AG04450 (cell line): ENCODE results near the gene JAGN1. TPM values are rescaled to one million over a fixed set of nuclear protein-coding genes. Genes with fewer than 3 reads are reported as not detected.

Experiments used
- CTCF ChIA-PET: fragments of 300-600, 350-600 bp; formaldehyde crosslinking; extraction: SDS; loops from one replicate; lab custom pipeline; 2022; ENCODE audit warnings: antibody characterized with exemption, inconsistent platforms; lab: Charles Lee
- POLR2A ChIA-PET: fragments of 350-600 bp; formaldehyde crosslinking; extraction: SDS; loops from one replicate; lab custom pipeline; 2021; ENCODE audit warnings: antibody characterized with exemption, inconsistent platforms; lab: Yijun Ruan, JAX
- DNase-seq: peaks from one replicate; pipeline ENCODE4 v3.0.0-alpha.2; 2011; ENCODE audit warnings: low read depth, low spot score
- H3K27ac ChIP-seq: one replicate; pipeline ENCODE4 v1.5.1; 2012; ENCODE audit warnings: low read depth, low read length, control low read depth
- H3K27me3 ChIP-seq: one replicate; pipeline ENCODE4 v1.6.0; 2012; ENCODE audit warnings: low read length; ENCODE audit not compliant: control insufficient read depth, insufficient read depth
- H3K4me3 ChIP-seq: 2 replicates; pipeline ENCODE4 v1.5.1; 2011; ENCODE audit warnings: mild to moderate bottlenecking, low read depth, low read length, control low read depth
- H3K9me3 ChIP-seq: 2 replicates; pipeline ENCODE4 v1.5.1; 2012; ENCODE audit warnings: low read length; ENCODE audit not compliant: control insufficient read depth, insufficient read depth
- polyA plus RNA-seq: library from polyadenylated mRNA; depleted of rRNA; stranded (reverse); fragments of >200 nt; gene quantifications from 2 replicates; pipeline ENCODE4 v1.2.3, GENCODE V29; 2011
- TF ChIP-seq, protein P1 (sequence below): IDR thresholded peaks from 2 replicates; pipeline ENCODE4 v1.5.1; 2011; ENCODE audit warnings: low read depth, low read length, control low read depth, inconsistent platforms

JAGN1 gene
- polyA plus RNA-seq, 1 experiment: 44.4 TPM

DNA sequence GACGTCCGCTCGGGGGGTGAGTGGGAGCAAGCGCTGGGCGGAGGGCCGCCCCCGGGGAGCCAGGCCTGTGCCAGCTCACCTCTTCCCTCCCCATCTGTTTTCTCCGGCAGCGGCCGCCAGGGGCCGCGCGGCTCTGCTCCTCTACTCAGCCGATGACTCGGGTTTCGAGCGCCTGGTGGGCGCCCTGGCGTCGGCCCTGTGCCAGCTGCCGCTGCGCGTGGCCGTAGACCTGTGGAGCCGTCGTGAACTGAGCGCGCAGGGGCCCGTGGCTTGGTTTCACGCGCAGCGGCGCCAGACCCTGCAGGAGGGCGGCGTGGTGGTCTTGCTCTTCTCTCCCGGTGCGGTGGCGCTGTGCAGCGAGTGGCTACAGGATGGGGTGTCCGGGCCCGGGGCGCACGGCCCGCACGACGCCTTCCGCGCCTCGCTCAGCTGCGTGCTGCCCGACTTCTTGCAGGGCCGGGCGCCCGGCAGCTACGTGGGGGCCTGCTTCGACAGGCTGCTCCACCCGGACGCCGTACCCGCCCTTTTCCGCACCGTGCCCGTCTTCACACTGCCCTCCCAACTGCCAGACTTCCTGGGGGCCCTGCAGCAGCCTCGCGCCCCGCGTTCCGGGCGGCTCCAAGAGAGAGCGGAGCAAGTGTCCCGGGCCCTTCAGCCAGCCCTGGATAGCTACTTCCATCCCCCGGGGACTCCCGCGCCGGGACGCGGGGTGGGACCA is 42.6 kb downstream of the JAGN1 start:
- Histone ChIP-seq H3K27ac (peak overlapping the region; percentile 93), H3K4me3 (peak overlapping the region; percentile 77), H3K27me3 (no peaks in the 10 kb centered on the region), H3K9me3 (no peaks in the 10 kb centered on the region; the same call in 1 of the 2 replicates)
- DNase-seq: no peak
- TF ChIP-seq, protein P1, sequence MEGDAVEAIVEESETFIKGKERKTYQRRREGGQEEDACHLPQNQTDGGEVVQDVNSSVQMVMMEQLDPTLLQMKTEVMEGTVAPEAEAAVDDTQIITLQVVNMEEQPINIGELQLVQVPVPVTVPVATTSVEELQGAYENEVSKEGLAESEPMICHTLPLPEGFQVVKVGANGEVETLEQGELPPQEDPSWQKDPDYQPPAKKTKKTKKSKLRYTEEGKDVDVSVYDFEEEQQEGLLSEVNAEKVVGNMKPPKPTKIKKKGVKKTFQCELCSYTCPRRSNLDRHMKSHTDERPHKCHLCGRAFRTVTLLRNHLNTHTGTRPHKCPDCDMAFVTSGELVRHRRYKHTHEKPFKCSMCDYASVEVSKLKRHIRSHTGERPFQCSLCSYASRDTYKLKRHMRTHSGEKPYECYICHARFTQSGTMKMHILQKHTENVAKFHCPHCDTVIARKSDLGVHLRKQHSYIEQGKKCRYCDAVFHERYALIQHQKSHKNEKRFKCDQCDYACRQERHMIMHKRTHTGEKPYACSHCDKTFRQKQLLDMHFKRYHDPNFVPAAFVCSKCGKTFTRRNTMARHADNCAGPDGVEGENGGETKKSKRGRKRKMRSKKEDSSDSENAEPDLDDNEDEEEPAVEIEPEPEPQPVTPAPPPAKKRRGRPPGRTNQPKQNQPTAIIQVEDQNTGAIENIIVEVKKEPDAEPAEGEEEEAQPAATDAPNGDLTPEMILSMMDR: peak; percentile 75
- ChIA-PET CTCF (interaction anchor here (0.6 to 5.4 kb wide), 36 partner anchors 11 to 1489 kb away, joined by 3 to 43 read pairs (median 5); partner anchors contain the start of genes IL17RC, PRRT3, RPUSD3 and TATDN2), POLR2A (interaction anchor here (0.6 to 2.2 kb wide), 13 partner anchors 9 to 140 kb away, joined by 3 to 22 read pairs (median 5); partner anchors contain the start of genes ARPC4, IL17RE, JAGN1 and TTLL3)

DNA sequence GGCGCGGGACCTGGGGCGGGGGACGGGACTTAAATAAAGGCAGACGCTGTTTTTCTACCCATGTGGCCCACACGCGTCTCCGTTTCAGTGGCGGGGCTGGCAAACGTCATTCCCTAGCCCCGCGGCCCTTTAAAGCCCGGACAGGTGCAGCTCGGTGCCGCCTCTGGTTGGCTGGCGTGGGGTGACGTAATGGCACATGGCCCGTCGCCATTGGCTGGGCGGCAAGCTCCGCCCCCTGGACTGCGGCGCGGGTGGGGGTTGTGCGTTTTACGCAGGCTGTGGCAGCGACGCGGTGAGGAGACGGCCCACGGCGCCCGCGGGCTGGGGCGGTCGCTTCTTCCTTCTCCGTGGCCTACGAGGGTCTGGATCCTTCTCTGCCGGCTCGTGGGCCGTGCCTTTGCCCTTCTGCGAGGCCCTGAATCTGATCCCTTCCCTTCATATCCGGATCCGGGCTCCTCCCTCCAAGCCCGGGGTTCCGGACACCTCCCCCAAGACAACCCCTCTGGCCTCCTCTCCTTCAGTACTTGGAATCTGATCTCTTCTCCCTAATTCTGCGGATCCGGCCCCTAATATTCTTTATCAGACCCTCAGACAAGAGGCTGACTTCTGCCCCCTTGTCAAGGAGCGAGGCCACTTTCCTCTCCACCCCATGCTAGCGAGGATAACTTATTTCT is 43.3 kb downstream of the JAGN1 start, which contains the start of gene CRELD1:
Gene CRELD1 (plus strand): TSS at position 274 of the 674 bp plus-strand sequence. CDS start 605 bp downstream, outside the sequence.
- DNase-seq: peak; percentile 80

DNA sequence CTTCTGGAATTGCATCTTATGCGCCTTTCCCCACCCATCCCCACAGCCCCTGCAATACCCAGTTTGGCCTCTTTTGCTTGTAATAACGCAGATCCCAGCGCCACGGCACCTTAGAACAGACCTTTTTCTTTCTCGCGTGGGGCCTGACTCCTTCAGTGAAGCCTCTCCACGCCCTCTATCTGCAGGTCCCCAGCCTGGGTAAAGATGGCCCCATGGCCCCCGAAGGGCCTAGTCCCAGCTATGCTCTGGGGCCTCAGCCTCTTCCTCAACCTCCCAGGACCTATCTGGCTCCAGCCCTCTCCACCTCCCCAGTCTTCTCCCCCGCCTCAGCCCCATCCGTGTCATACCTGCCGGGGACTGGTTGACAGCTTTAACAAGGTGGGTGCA is 43.8 kb downstream of the JAGN1 start:
- no peak for DNase-seq
- ChIA-PET POLR2A (interaction anchor here (0.7 to 2.2 kb wide), 3 partner anchors 12 to 125 kb away, joined by 3 to 22 read pairs (median 4); no protein-coding TSS in a partner anchor), CTCF (interaction anchor here (1.3 to 5.4 kb wide), 3 partner anchors 12 to 87 kb away, joined by 3 to 43 read pairs (median 4); no protein-coding TSS in a partner anchor)
- Histone ChIP-seq H3K9me3 (no peaks in the 10 kb centered on the region; the same call in 1 of the 2 replicates), H3K27ac (peak overlapping the region; percentile 93), H3K27me3 (no peaks in the 10 kb centered on the region), H3K4me3 (peak overlapping the region; percentile 77)
- TF ChIP-seq, protein P1: peak; percentile 43

More for the DNA sequence above, 43.3 kb downstream of the JAGN1 start, which contains the start of gene CRELD1:
- H3K27ac ChIP-seq: peak within 1 kb of the TSS; percentile 93
- H3K27me3 ChIP-seq: no peaks in the 10 kb centered on the region
- POLR2A ChIA-PET: interaction anchor here (0.6 to 2.2 kb wide), 9 partner anchors 9 to 141 kb away, joined by 3 to 22 read pairs (median 5); partner anchors contain the start of genes ARPC4, JAGN1 and TTLL3
- H3K9me3 ChIP-seq: no peaks in the 10 kb centered on the region; the same call in 1 of the 2 replicates
- H3K4me3 ChIP-seq: peak within 1 kb of the TSS; percentile 77
- CTCF ChIA-PET: interaction anchor here (0.8 to 5.4 kb wide), 9 partner anchors 13 to 315 kb away, joined by 3 to 43 read pairs (median 4); partner anchors contain the start of genes PRRT3 and TATDN2
- TF ChIP-seq, protein P1: no peak

DNA sequence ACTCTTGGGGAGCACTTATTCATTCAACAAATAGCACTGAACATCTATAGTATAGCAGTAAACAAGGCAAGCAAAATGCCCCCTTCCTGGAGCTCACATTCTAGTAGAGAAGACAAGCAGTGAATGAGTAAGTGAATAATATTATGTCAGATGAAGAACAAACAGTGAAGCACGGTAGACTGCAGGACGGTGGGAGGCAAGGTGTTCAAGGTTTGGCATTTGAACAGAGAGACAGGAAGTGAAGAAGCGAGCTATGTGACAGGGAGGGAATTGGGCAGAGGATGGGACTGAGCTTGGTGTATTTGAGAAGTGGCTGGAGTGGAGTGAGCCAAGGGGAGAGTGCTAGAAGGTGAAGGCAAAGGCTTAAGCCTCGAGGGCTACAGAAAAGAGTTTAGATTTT is 44.6 kb downstream of the JAGN1 start:
- no peak overlapping the region for H3K27ac ChIP-seq
- DNase-seq: no peak
- POLR2A ChIA-PET: interaction anchor here (0.6 kb wide), 1 partner anchor 40 kb away, joined by 5 read pairs; no protein-coding TSS in a partner anchor
- H3K9me3 ChIP-seq: no peaks in the 10 kb centered on the region; the same call in 1 of the 2 replicates
- TF ChIP-seq, protein P1: no peak
- H3K27me3 ChIP-seq: no peaks in the 10 kb centered on the region
- CTCF ChIA-PET: interaction anchor here (1.8 to 5.4 kb wide), 2 partner anchors 12 to 88 kb away, joined by 4 to 43 read pairs; no protein-coding TSS in a partner anchor
- no peak overlapping the region; the same call in 1 of the 2 replicates for H3K4me3 ChIP-seq
